ENCODE data around the gene MYORG.
"Not testable (repeated sequence)": the region's sequence is repeated elsewhere in the genome, so short reads cannot be mapped to it uniquely, and the experiment has no call there.

The MYORG gene

DNA sequence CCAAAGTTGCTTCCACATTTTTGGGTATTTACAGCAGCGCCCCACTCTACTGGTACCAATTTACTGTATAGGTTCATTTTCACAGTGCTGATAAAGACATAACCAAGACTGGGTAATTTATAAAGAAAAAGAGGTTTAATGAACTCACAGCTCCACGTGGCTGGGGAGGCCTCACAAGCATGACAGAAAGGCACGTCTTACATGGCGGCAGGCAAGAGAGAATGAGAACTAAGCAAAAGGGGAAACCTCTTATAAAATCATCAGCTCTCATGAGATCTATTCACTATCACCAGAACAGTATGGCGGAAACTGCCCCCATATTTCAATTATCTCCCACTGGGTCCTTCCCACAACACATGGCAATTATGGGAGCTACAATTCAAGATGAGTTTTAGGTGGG, 7.9 kb downstream of the MYORG start:
- not testable (repeated sequence) for DNase-seq (ENCODE audit: low read depth)

DNA sequence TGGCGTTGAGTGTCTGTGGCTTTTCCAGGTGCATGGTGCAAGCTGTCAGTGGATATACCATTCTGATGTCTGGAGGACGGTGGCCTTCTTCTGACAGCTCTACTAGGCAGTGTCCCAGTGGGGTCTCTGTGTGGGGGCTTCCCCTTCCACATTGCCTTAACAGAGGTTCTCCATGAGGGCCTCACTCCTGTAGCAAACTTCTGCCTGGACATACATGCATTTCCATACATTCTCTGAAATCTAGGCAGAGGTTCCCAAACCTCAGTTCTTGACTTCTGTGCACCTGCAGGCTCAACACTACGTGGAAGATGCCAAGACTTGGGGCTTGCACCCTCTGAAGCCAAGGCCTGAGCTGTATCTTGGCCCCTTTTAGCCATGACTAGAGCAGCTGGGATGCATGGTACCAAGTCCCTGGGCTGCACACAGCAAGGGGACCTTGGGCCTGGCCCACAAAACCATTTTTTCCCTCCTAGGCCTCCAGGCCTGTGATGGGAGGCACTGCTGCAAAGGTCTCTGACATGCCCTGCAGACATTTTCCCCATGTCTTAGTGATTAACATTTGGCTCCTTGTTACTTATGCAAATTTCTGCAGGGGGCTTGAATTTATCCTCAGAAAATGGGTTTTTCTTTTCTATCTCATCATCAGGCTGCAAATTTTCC, 8.8 kb downstream of the MYORG start:
- not testable (repeated sequence) for DNase-seq (ENCODE audit: low read depth)

DNA sequence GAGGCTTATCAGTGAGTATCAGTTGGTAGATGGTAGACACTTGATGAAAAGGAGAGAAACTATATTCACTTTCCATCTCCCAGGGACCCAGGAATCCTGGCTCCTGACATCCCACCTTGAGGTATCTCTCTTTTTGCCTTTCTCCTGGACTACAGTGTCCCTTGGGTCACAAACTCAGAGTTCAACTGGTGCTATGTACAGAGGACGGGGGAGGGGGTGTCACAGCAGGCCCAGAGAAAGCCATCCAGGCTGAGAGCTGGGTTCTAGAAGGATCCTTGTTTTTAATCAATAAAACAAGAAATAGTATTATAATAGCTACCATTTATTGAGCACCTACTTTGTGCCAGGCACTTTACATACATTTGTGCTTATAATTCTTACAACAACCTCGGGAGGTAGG, 10.3 kb downstream of the MYORG start:
- DNase-seq (ENCODE audit: low read depth): no peak

DNA sequence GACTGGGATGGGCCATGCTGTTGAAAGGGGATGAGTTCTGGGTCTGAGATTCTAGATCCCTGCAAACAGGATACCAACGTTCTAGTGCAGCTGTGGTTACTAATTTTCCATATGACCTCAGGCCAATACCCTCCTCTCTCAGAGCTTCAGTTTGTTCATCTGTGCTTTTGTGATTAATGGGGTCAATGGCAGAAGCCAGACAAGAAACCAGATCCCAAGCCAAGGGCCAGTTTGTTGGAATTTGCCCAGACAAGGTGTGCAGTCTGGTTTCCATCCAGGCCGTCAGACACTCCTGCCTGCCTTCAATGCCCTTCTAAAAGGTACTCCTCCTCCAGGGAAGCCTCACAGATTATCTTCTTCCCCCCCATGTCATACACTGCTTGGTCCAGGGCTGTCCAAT, 11.4 kb downstream of the MYORG start:
- DNase-seq (ENCODE audit: low read depth): no peak

DNA sequence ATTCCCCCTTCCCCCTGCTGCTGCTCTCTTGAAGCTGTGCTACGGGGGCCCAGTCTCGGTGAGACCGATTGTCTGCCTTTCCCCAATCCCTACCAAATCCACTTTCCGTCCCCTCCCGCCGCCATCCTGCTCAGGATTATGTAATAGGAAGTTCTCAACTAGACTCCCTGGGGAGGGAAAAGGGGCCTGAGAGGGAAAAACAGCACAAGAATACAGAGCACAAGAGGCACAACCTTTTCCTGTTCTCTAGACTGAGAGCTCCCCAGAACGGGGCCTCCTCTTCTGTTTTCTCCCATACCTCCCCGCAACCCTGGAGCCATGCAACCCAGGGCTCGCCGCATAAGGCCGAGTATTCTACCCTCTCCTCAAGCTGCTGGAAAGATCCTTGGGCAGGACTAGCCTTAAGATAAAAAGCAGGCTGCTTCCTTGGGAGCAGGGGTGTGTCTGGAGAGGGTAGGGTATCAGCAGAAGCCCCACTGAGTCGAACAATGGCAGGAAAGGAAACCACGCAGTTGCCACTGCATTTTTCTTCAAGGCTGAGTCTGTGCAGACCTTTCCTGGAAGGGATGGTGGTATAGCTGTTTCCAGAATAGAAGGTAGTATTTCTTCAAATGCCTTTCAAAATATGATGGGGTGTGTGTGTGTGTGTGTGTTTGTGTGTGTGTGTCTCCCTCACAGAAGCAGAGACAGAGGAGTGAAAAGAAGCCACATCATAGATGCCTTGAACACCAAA, 12.9 kb downstream of the MYORG start:
- DNase-seq (ENCODE audit: low read depth): no peak

DNA sequence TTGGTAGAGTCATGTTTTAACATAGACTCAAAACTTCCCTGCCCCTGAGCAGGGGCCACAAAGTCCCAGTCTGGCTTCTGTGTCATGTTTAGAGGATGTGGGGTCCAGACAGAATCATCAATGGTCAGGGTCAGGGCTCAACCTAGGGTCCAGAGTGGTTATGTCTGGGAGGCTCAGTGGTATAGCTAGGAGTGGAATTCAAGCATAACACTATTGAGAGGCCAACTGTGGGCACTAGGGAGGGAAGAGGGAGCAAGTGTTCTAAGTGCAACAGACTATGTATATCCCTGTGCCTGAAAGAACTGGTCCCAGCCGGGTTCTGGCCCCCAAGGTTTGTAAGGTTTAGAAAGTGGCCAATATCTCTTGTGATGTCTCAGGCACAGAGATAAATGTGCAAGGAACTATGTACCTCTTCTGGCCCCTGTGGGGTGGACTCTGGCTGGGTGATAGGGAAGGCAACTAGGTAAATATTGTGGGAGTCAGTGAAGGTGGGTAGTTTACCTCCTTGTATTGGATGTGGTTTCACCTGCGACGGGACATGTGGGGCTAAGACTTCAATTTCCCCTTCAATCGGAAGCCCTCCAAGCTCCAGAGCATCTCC, 14.0 kb downstream of the MYORG start:
- DNase-seq (ENCODE audit: low read depth): no peak

DNA sequence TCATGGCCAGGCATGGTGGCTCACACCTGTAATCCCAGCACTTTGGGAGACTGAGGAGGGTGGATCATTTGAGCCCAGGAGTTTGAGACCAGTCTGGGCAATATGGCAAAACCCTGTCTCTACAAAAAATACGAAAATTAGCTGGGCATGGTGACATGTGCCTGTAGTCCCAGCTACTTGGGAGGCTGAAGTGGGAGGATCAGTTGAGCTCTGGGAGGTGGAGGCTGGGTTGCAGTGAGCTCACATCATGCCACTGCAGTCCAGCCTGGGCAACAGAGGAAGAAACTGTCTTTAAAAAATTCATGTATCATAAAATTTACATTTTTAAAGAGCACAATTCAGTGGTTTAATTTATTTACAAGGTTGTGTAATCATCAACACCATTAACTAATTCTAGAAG, 23.7 kb downstream of the MYORG start:
- DNase-seq (ENCODE audit: low read depth): not testable (repeated sequence)

DNA sequence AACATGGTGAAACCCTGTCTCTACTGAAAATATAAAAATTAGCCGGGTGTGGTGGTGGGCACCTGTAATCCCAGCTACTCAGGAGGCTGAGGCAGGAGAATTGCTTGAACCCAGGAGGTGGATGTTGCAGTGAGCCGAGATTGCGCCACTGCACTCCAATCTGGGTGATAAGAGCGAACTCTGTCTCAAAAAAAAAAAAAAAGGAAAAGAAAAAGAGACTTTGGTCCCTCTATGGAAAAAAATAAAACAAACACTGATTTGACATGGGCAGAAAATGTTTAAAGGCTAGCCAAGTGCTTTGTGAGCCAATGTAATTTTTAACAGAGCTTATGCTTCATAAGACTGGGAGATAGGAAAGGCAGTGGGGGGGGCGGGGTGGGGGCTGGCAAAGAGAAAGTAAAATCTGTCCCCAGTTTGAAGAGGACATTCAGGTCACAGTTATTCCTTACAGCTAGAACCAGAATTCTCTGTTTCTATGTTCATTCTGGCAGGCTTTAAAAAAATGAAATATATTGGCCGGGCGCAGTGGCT, 24.5 kb downstream of the MYORG start:
- DNase-seq (ENCODE audit: low read depth): not testable (repeated sequence)

DNA sequence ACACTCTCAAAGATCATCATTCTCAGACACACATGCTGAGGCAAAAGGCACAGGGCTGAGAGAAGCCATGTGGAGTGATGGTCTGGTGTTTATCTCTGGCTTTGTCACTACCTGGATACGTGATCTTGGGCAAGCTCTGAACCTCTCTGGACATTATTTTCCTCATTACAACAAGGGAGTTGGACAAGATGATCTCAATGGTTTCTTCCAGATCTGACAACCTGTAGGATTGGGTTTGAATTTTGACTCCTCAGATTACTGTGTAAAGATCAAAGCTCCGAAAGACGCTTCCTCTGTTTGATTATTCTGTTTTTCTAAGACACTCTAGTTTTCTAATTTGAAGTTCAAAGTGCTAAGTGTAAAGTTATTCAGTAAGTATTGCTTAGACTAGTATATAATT, 27.4 kb downstream of the MYORG start:
- DNase-seq (ENCODE audit: low read depth): no peak

DNA sequence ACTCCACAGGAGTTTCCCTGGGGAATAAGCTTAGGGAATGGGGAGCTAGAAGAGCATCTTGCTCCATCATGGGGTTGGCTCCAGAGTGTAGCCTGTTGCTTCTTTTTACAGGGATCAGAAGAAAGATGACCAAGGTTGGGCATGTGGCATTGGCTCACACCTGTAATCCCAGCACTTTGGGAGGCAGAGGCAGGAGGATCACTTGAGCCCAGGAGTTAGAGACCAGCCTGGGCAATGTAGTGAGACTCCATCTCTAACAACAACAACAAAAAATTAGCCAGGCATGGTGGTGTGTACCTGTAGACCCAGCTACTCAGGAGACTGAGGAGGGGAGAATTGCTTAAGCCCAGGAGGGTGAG, 28.9 kb downstream of the MYORG start:
- no peak for DNase-seq (ENCODE audit: low read depth)

DNA sequence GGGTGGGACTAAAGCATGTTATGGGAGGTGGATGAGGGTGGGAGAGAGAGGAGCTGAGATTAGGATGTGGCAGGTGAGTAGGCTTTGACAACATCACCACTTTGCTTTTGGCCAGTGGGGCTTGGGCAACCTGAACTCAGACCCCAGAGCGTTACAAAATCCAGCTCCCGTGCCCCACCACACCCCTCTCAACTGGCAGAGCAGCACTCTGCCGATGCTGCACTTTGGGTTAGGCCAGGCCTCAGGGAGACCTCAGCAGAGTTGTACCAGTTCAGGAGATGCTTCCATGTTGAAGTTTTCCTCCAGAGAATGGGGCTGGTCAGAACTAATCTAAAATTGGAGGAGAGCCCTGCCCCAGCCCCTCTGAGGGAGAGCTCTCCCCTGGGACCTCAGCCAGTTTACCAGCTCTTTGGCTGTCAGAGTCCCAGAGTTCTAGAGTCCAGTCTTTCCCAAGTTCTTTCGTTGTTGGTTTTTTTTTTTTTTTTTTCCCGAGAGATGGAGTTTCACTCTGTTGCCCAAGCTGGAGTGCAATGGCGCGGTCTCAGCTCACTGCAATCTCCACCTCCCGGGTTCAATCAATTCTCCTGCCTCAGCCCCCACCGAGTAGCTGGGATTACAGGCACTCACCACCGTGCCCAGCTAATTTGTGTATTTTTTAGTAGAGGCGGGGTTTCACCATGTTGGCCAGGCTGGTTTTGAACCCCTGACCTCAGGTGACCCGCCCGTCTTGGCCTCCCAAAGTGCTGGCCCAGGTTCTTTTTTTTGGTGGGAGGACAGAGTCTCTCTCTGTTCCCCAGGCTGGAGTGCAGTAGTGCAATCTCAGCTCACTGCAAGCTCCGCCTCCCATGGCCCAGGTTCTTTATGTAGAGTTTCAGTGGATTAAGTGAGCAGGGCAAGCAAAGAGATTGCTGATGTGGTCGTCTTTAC, 29.6 kb downstream of the MYORG start:
- no peak for DNase-seq (ENCODE audit: low read depth)

DNA sequence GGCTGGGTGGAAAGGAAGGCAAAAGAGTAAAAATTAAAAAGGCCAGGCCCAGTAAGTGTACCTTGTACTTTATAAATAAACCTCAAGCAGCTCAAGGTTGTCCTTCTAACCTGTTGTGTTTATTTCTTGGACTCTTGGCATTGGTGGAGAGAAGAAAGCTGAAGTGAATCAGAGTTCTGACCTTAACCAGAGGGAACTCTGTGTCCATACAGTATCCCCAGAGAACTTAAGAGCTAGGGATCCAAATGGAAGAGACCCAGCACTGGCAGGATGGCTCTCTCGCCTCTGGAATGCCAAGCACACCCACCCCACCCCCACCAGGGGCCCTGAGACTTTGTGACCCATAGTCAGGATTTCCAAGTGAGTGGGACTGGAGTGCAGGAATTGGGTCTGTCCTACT, 33.1 kb downstream of the MYORG start:
- no peak for DNase-seq (ENCODE audit: low read depth)

DNA sequence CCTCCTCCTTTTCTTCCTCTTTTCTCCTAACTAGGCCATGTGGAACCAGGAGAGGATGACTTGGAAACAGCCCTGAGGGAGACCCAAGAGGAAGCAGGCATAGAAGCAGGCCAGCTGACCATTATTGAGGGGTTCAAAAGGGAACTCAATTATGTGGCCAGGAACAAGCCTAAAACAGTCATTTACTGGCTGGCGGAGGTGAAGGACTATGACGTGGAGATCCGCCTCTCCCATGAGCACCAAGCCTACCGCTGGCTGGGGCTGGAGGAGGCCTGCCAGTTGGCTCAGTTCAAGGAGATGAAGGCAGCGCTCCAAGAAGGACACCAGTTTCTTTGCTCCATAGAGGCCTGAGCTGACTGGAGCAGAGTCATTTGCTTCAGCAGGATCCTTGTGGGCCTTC, 33.6 kb downstream of the MYORG start:
- DNase-seq (ENCODE audit: low read depth): no peak

DNA sequence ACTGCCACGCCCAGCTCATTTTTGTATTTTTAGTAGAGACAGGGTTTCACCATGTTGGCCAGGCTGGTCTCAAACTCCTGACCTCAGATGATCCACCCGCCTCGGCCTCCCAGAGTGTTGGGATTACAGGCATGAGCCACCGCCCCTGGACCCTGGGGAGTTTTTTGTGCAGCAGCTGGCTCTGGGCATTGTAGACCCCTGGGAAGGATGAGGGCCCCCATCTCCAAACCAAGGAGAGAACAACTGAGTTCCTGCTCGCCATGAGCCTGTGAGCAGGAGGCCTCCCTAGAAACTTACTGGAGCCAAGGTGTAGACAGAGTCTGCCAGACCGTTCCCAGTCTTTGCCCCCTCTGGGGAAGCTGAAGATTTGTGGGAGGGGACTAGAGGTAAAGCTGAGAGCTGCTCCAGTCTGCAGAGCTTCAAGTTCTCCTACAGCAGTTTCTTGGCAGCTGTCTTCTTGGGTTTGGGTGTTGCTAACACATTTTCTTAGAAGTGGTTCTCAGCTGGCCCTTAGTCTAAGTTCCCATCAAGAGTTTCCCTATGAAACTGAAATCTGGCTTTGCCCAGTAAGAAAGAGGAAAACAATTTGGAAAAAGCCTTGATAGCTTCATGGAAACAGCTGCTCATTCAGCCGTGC, 34.9 kb downstream of the MYORG start:
- DNase-seq (ENCODE audit: low read depth): no peak

DNA sequence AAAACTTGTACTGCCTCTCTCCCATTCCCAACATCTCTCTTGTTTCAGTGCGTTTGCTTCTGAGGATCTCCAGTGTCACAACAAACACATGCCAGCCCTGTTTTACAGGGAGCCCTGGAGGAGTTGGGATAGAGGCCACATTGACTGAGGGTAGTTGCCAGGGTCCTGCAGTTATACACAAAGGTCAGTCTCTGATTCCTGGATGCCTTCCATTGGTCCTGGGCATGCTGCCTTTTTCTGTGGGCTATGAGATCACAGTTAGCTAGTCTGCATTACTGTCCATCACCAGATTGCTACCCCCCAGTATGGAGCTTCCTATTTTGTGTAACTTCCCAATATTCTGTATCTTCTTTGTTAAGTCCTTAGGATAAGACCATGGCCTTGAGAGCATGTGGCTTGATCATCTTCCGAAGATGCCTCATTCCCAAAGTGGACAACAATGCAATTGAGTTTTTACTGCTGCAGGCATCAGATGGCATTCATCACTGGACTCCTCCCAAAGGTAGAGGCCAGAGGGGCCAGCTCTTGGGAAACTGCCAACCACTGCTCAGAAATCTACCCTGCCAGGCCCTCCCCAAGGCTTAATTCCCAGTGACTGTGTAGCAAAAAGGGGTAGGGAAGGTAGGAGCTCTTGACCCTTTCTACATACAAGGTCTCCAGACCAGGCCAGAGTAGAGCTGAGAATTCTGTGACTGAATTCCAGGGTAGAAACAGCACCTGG, 37.9 kb downstream of the MYORG start:
- DNase-seq (ENCODE audit: low read depth): no peak

DNA sequence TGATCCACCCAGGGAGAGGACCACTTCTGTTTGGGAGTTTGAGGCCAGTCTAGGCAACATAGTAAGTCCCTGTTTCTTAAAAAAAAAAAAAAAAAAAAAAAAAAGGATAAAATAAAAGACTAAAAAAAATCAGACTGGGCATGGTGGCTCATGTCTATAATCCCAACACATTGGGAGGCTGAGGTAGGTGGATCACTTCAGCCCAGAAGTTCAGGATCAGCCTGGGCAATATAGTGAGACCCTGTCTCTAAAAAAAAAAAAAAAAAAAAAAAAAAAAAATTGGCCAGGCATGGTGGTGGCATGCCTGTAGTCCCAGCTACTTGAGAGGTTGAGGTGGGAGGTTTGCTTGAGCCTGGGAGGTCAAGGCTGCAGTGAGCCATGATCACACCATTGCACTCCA, 38.6 kb downstream of the MYORG start:
- not testable (repeated sequence) for DNase-seq (ENCODE audit: low read depth)

DNA sequence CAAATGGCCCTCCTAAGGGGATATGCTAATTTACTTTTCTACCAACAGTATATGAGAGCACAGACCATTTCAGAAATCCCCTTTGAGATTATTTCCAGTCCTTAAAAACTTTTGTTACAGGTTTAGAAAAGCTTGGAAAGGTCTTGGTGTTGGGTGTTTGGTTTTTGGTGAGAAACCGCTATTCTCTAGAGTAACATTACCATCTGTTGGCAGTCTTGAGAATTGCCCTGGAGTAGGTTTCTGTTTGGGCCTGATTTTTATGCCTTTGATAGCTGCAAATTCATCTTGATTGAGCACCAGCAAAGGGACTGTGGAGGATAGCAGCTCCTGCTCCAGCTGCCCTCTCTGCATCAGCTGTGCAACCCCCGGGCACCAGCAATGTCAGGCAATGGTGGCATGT, 39.3 kb downstream of the MYORG start:
- no peak for DNase-seq (ENCODE audit: low read depth)

DNA sequence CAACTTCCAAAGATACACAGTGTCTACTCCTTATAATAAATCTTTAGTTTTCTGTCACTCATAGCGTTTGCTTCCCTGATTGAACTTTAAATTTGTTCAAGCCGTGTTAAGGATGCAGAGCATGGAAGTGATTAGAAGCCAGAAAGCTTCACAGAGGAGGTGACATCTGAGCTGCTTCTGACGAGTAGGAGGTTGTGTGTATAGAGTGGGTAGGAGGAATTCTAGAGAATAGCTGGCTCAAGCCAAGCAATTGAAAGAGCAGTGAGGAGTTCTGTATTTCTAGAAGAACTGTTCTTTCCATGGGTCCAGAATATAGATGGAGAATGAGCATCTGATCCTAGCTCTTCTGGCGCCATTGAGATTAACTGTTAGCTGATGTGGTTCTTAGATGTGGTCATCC, 41.3 kb downstream of the MYORG start:
- DNase-seq (ENCODE audit: low read depth): no peak

DNA sequence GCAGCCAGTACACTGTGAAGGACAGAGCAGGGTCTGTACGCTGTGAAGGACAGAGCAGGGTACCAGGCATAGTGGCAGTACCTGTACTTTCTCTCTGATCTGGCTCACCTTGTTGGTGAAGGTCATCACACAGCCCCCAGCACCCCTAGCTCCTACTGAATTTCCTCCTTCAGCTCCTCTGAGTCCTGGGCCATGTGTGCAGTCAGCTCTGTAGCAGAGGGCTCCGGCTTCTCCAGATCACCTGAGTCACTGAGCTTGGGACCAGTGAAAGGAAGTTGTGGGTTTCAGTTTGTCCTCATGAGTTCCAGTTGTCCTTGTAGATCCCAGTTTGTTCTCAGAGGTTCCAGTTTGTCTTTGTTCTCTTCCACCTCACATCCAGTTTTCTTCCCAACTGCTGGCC, 41.8 kb downstream of the MYORG start:
- no peak for DNase-seq (ENCODE audit: low read depth)

DNA sequence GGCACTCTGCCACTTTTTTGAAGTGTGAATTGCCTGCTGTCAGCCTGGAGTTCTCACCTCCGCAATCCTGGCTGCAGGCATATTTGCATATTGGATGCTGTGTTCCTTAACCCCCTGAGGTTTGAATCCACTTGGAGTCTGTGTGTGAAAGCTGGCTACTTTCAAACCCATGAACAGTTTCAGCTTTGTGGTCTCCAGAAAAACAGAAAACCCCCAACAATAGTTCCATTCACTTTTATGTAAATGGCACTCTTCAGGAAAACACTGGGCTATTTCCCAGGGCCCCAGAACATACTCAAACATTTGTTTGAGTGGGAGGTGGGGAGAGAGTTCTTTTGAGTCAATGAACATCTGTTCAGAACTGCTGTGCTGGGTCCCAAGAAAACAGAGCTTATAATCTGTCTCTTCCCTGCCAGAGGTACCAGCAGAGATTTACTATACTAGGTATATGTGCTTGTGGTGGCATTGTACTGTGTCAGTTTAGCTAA, 42.3 kb downstream of the MYORG start:
- no peak for DNase-seq (ENCODE audit: low read depth)

DNA sequence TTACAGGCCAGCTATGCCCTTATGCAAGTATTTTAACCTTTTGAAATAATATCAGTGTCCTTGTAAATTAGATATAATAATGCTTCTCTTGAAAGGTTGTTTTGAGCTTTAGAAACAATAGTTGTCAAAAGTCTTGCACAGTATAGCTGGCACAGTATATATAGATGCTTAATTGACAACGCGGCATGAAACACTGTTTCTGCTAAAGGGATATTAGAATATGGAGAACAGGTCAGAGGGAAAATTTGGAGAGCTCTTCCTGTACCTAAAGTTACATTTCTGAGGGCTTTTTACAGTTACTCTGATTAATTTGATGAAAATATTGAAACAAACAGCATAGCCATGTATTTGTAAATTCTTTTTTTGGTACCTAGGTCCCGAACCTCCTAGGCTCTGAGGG, 42.9 kb downstream of the MYORG start:
- no peak for DNase-seq (ENCODE audit: low read depth)
